Stimulated activated naive CD8-positive, alpha-beta T cell treated with anti-CD3 and anti-CD28 coated beads, Interleukin-15, amount 100 ng/mL, for 72 hours (primary cell): Measurements from ENCODE around the gene GIPC1.
A peak's percentile ranks its signal among the peaks of the same experiment; 100 is the strongest.

ENCODE experiments used
- ATAC-seq: fragments of 150-1000 bp; cut with Tn5 transposase; 2 replicates; pipeline ENCODE4 v1.10.0; 2021; ENCODE audit warnings: mild to moderate bottlenecking, moderate library complexity
- DNase-seq, 2 donors: peaks; one replicate each; pipeline ENCODE4 v3.0.0; 2021 to 2022
- H3K27ac Mint-ChIP-seq, 2 donors: one replicate each; pipeline ENCODE4 v1.8.0; 2022; ENCODE audit warnings: mild to moderate bottlenecking in 2 of 2, mixed read lengths in 2 of 2, moderate library complexity in 2 of 2
- H3K27me3 Mint-ChIP-seq: one replicate; pipeline ENCODE4 v1.8.0; 2022; ENCODE audit warnings: mixed read lengths
- H3K4me1 Mint-ChIP-seq: one replicate; pipeline ENCODE4 v1.8.0; 2022; ENCODE audit warnings: mild to moderate bottlenecking, mixed read lengths
- H3K4me3 Mint-ChIP-seq, 2 donors: one replicate each; pipeline ENCODE4 v1.8.0; 2022; ENCODE audit warnings: mild to moderate bottlenecking in 2 of 2, mixed read lengths in 2 of 2, moderate library complexity in 1 of 2
- H3K9me3 Mint-ChIP-seq, 2 donors: one replicate each; pipeline ENCODE4 v1.8.0; 2022; ENCODE audit warnings: mixed read lengths in 2 of 2

The GIPC1 gene

GRCh38 chr19:14480700-14481079, 15.2 kb downstream of the GIPC1 start:
- H3K27me3 Mint-ChIP-seq = no peaks in the 10 kb centered on the region
- peaks cover 21% of the 10 kb centered on the region for H3K4me1 Mint-ChIP-seq
- no peak for DNase-seq
- ATAC-seq = no peak
- no peak overlapping the region for H3K4me3 Mint-ChIP-seq
- H3K9me3 Mint-ChIP-seq = no peaks in the 10 kb centered on the region
- H3K27ac Mint-ChIP-seq = no peak overlapping the region

DNA sequence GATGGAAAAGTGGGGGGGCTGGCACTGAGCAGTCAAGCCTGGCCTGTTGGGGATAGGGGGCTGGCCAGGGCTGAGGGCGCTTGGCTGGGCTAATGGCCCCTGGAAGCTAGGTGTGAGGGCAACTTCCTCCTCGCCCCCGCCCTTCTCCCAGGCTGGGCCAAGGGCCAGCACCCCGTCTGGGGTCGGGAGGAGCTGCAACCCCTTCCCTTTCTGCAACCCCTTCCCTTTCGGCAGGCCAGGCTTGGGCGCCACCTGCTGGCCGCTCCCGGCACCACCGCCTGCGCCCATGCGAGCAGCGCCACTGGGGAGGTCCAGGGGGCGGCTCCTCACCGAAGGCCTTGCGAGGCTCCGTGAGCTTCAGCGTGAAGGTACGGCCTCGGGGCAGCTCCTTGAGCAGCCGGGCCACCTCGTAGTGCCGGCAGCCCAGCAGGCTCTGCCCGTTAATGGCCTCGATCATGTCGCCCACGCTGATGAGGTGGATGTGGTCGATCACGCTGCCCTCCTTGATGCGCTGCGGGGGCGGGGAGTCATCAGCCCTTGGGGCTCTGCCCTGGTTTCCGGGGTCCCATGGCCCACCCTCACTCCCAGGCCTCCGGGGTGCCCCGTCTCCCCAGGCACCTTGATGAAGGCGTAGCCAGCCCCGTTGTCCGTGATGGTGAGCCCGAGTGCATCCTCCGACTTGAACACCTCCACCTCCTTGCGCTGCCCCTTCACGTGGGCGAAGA, 15.8 kb downstream of the GIPC1 start:
- Mint-ChIP-seq H3K27me3 (peaks cover 5% of the 10 kb centered on the region), H3K9me3 (no peaks in the 10 kb centered on the region), H3K4me1 (peaks cover 27% of the 10 kb centered on the region), H3K27ac (no peak overlapping the region), H3K4me3 (no peak overlapping the region)
- peak; percentile 73 to 79 for DNase-seq
- peak; percentile 61 for ATAC-seq

GRCh38 chr19:14479309-14479974, 16.5 kb downstream of the GIPC1 start:
- ATAC-seq (no peak), DNase-seq (no peak)
- Mint-ChIP-seq H3K4me1 (peaks cover 34% of the 10 kb centered on the region), H3K27me3 (peaks cover 12% of the 10 kb centered on the region), H3K4me3 (no peak overlapping the region), H3K27ac (no peak overlapping the region), H3K9me3 (no peaks in the 10 kb centered on the region)

DNA sequence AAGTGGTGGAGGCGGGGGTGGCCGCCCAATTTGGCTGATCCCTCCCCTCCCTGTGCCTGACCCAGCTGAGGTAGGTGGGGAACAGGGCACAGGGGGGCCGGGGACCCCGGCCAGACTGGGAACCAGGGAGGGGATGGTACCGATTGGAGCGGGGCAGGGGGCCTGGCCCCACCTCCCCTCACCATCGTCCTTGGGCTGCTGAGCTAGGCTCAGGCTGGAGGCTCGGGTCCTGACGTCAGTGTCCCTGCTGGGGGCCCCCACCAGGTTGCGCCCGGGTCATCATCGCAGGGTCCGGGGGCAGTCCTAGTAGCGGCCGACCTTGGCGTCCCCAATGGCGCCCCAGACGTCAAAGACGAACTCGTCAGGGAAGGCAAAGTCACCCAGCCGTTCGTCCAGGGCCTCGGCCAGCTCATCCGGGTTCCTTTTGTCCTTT, 17.8 kb downstream of the GIPC1 start:
- peaks cover 23% of the 10 kb centered on the region for H3K27me3 Mint-ChIP-seq
- no peaks in the 10 kb centered on the region for H3K9me3 Mint-ChIP-seq

DNA sequence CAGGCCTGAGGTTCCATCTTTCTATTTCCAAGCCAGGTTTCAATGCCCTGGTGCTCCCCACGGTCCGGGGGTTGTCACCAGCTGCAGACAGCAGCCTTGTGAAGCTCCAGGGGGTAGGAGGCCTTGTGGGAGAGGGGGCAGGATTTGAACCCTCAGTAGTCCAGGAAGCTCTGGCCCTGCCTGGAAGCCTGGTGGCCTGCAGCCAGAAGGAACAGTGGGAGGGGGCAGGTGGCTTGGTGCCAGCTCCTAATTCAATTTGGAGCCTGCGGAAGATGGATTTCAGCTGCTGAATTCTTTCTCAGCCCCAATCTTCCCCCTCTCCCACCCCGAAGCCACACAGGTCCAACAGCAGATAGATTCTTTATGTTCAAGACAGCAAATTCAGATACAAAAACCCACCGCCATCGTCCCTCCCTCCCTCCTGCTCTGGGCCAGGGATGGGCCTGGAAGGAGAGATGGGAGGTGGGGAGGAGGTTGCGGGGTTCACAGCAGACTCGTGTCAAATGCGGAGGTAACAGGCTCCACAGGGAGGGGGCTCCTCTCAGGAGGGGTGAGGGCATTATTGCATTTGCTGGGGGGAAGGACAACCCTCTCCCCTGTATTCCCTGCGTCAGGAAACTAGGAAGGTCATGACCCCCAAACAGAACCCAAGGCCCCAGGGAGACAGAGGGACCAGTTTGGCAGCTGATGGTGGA, 18.4 kb downstream of the GIPC1 start:
- H3K27ac Mint-ChIP-seq = no peak overlapping the region
- peaks cover 47% of the 10 kb centered on the region for H3K4me1 Mint-ChIP-seq

More for the DNA sequence above, 17.8 kb downstream of the GIPC1 start:
- Mint-ChIP-seq H3K4me3 (no peak overlapping the region), H3K27ac (no peak overlapping the region), H3K4me1 (peaks cover 41% of the 10 kb centered on the region)
- ATAC-seq = no peak
- no peak for DNase-seq

GRCh38 chr19:14476673-14477401, 19.1 kb downstream of the GIPC1 start:
- Mint-ChIP-seq H3K4me3 (no peak overlapping the region), H3K27ac (no peak overlapping the region), H3K27me3 (peaks cover 33% of the 10 kb centered on the region), H3K4me1 (peaks cover 54% of the 10 kb centered on the region), H3K9me3 (no peaks in the 10 kb centered on the region)
- ATAC-seq (no peak), DNase-seq (no peak)

More for the DNA sequence above, 18.4 kb downstream of the GIPC1 start:
- DNase-seq = no peak
- no peaks in the 10 kb centered on the region for H3K9me3 Mint-ChIP-seq
- ATAC-seq = no peak
- no peak overlapping the region for H3K4me3 Mint-ChIP-seq
- H3K27me3 Mint-ChIP-seq = peaks cover 29% of the 10 kb centered on the region

DNA sequence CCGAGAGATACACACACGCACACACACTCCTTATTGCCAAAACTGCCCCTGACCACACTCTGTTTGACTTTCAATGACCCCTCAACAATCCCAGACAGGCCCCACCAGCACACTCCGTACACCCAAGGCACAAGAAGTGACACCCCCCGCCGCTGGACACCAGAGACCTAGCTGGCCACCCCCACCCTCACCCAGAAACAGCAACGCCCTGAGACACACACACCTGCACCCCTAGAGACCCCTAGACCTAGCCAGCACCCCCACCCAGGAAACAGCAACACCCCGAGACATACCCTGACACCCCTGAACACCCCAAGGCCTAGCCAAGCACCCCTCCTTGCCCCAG, 19.6 kb downstream of the GIPC1 start:
- ATAC-seq (no peak), DNase-seq (no peak)
- no peak overlapping the region for H3K4me3 Mint-ChIP-seq
- H3K9me3 Mint-ChIP-seq = no peaks in the 10 kb centered on the region
- H3K27ac Mint-ChIP-seq = no peak overlapping the region
- peaks cover 33% of the 10 kb centered on the region for H3K27me3 Mint-ChIP-seq
- peaks cover 57% of the 10 kb centered on the region for H3K4me1 Mint-ChIP-seq

GRCh38 chr19:14475251-14476073, 20.5 kb downstream of the GIPC1 start, which contains the start of gene PTGER1:
PTGER1 (minus strand) TSS chr19:14475354; CDS start chr19:14474320, 1,034 bp downstream.
- H3K9me3 Mint-ChIP-seq = no peaks in the 10 kb centered on the region
- peaks cover 33% of the 10 kb centered on the region for H3K27me3 Mint-ChIP-seq
- peaks cover 50% of the 10 kb centered on the region for H3K4me1 Mint-ChIP-seq
- peak within 1 kb of the TSS in 1 of 2 donors; percentile 75 for H3K27ac Mint-ChIP-seq
- DNase-seq (peak in 1 of 2 donors; percentile 59), ATAC-seq (peak; percentile 67)
- peak within 1 kb of the TSS; percentile 38 to 72 for H3K4me3 Mint-ChIP-seq

DNA sequence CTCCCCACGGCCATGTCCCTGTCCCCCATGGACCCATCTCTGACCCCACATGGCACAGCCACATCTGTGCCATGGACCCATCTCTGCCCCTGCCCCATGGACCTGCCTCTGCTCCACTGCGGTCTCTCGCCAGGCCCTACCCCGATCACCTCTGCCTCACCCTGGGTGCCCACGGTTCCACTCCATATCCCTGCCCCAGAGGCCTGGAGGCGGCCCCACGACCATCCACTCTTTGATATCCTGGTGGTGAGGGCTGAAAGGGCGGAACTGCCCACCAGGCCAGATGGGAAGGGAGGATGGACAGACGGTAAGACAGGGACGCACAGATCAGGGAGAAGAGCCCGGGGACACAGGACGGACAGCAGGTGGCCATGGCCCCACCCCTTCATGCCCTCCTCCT, 21.1 kb downstream of the GIPC1 start:
- Mint-ChIP-seq H3K27me3 (peaks cover 33% of the 10 kb centered on the region), H3K27ac (no peak overlapping the region), H3K4me1 (peaks cover 48% of the 10 kb centered on the region), H3K4me3 (peak overlapping the region; percentile 38 to 72), H3K9me3 (no peaks in the 10 kb centered on the region)
- DNase-seq (no peak), ATAC-seq (no peak)

- H3K9me3 Mint-ChIP-seq = no peaks in the 10 kb centered on the region
- H3K4me3 Mint-ChIP-seq = peak overlapping the region; percentile 38 to 72
- H3K27me3 Mint-ChIP-seq = peaks cover 33% of the 10 kb centered on the region
- ATAC-seq (no peak), DNase-seq (no peak)
- peaks cover 48% of the 10 kb centered on the region for H3K4me1 Mint-ChIP-seq
- peak overlapping the region in 1 of 2 donors; percentile 75 for H3K27ac Mint-ChIP-seq
Measured at GRCh38 chr19:14473978-14474578, 21.8 kb downstream of the GIPC1 start.

GRCh38 chr19:14473073-14473977, 22.6 kb downstream of the GIPC1 start:
- no peak for ATAC-seq
- Mint-ChIP-seq H3K27ac (peak overlapping the region in 1 of 2 donors; percentile 49), H3K9me3 (no peaks in the 10 kb centered on the region), H3K4me1 (peaks cover 48% of the 10 kb centered on the region), H3K4me3 (peak overlapping the region; percentile 62 to 66), H3K27me3 (peaks cover 33% of the 10 kb centered on the region)
- no peak for DNase-seq

GRCh38 chr19:14472202-14472938, 23.6 kb downstream of the GIPC1 start:
- DNase-seq (peak; percentile 84 to 91), ATAC-seq (peak; percentile 68)
- H3K27me3 Mint-ChIP-seq = peaks cover 33% of the 10 kb centered on the region
- H3K4me1 Mint-ChIP-seq = peaks cover 48% of the 10 kb centered on the region
- H3K9me3 Mint-ChIP-seq = no peaks in the 10 kb centered on the region
- H3K4me3 Mint-ChIP-seq = peak overlapping the region; percentile 62 to 66
- H3K27ac Mint-ChIP-seq = peak overlapping the region in 1 of 2 donors; percentile 87
